GM10266 (cell line): ENCODE measurements around the gene CNOT6.

Experiments used
- DNase-seq: peaks from one replicate; pipeline ENCODE4 v3.0.0; 2012; ENCODE audit errors: extremely low spot score
- TF ChIP-seq, protein P1 (sequence below): IDR thresholded peaks from 2 replicates; pipeline ENCODE4 v1.5.1; 2012; ENCODE audit warnings: mild to moderate bottlenecking, low read depth; ENCODE audit not compliant: control insufficient read depth, insufficient read depth; ENCODE audit errors: missing control alignments

CNOT6 gene

GRCh38 chr5:180594311-180595045 lies 100.3 kb downstream of the CNOT6 start:
- TF ChIP-seq, protein P1, sequence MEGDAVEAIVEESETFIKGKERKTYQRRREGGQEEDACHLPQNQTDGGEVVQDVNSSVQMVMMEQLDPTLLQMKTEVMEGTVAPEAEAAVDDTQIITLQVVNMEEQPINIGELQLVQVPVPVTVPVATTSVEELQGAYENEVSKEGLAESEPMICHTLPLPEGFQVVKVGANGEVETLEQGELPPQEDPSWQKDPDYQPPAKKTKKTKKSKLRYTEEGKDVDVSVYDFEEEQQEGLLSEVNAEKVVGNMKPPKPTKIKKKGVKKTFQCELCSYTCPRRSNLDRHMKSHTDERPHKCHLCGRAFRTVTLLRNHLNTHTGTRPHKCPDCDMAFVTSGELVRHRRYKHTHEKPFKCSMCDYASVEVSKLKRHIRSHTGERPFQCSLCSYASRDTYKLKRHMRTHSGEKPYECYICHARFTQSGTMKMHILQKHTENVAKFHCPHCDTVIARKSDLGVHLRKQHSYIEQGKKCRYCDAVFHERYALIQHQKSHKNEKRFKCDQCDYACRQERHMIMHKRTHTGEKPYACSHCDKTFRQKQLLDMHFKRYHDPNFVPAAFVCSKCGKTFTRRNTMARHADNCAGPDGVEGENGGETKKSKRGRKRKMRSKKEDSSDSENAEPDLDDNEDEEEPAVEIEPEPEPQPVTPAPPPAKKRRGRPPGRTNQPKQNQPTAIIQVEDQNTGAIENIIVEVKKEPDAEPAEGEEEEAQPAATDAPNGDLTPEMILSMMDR: no peak
- DNase-seq: no peak

- TF ChIP-seq, protein P1: no peak
- DNase-seq: no peak
Observed at GRCh38 chr5:180595046-180595379, 100.8 kb downstream of the CNOT6 start.

GRCh38 chr5:180595381-180596114 lies 101.4 kb downstream of the CNOT6 start:
- TF ChIP-seq, protein P1: no peak
- peak; percentile 12 for DNase-seq

GRCh38 chr5:180596115-180596667 lies 102.0 kb downstream of the CNOT6 start:
- TF ChIP-seq, protein P1: no peak
- no peak for DNase-seq

DNA sequence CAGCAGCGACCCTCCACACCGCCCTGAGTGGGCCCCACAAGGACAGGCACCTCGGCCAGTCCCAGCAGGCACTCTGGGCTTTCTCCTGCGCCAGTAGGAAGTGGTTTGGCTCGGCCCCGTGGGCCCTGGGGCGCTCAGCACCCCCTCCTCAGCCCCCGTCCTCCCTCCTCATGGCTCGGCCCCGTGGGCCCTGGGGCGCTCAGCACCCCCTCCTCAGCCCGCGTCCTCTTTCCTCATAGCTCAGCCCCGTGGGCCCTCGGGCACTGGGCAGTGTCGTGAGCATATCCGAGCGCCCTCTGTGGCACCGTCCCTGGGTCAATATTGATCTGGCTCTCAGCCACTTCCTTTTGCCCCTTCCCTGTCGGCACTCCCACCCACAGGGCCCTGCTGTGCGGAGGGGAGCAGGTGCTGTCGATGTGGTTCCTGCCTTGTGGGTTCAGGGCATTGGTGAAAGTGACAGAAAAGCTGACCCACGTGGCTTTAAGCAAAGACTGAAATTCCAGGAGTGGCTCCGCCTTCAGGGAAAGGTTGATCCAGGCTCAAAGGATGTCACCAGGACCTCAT lies 102.6 kb downstream of the CNOT6 start:
- no peak for DNase-seq

DNA sequence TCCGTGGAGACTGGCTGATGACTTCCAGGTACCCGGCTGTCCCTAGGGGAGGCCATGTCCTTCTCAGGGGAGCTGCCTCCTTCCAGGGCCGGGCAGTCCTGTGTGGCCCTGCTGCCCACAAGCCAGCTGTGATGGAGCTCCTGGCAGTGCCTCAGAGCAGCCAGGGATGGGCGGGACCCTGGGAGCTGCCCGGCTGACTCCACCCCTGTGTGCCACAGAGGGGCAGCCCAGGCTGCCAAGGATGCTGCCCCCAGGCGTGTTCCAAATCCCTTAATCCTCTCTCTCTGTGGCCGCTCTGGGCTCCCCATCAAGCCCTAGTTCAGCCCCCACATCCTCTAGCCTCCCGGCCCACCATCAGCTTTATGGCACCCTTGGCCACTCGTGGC lies 104.1 kb downstream of the CNOT6 start:
- peak; percentile 13 for DNase-seq
- TF ChIP-seq, protein P1: no peak

More for the DNA sequence above, 102.6 kb downstream of the CNOT6 start:
- TF ChIP-seq, protein P1: no peak
